Activated T-helper 1 cell treated with Interleukin-2 at 50 U/mL for 16 hours (primary cell): ENCODE measurements around the gene SPECC1L.
"Not testable (repeated sequence)": the region's sequence is repeated elsewhere in the genome, so short reads cannot be mapped to it uniquely, and the experiment has no call there.

Experiments
- DNase-seq: peaks from one replicate; pipeline ENCODE4 v3.0.0-alpha.2; 2020; ENCODE audit warnings: low read depth

SPECC1L gene

DNA sequence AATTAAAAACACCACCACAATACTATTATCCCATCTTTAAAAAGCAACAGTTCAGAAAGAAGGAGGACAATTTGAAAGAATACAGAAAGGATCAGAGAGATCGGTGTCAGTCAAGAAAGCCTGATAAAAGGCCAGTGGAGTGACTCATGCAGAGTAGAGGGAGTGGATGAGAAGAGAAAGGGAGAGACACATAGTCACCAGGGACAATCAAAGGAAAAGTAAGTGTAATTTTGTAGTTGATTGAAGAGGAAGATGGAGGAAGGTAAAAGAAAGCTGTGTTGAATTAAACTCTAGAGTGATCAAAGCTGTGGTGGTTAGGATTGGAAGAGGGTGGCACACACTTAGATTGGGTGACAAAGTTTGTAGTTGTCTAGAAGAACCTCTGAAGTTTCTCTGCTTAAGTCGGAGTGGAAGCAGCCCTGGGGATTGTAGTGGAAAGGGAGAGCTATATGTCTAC lies 14.1 kb downstream of the SPECC1L start:
- DNase-seq = no peak

DNA sequence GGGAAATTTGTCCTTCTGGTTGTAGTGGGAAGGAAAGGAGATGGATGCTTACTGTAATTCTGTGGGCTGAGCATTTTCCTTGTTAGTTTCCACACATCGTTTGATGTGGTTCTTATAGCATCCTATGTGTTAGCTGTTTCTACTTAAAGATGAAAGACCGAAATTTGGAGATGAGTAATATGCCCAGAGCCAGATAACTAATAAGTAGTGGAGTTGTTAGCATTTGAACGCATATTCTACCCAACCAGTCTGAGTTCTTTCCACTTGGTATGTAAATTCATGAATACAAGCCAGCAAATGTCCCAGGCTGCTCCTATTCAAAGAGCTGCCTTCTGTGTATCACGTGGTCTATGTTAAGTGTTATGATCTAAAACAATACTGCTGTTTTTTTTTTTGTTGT lies 14.6 kb downstream of the SPECC1L start:
- DNase-seq = no peak

DNA sequence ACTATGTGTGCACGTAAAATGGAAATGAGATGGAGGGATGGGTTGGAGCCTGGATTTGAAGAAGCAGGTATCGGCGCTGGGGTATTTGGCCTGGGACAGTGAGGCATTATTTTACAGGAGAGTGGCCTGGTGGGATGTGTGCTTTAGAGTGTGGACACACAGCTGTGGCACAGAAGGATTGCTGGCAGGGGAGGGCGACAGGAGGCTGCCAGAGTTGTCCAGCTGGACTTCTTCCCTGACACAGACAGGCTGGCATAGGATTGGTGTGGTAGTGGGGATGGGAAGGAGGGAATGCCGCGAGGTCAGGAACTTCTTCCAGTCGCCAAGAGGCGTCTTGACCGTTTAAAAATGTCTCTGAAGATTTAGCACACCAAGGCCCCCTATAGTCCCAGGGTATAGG lies 16.6 kb downstream of the SPECC1L start:
- not testable (repeated sequence) for DNase-seq

DNA sequence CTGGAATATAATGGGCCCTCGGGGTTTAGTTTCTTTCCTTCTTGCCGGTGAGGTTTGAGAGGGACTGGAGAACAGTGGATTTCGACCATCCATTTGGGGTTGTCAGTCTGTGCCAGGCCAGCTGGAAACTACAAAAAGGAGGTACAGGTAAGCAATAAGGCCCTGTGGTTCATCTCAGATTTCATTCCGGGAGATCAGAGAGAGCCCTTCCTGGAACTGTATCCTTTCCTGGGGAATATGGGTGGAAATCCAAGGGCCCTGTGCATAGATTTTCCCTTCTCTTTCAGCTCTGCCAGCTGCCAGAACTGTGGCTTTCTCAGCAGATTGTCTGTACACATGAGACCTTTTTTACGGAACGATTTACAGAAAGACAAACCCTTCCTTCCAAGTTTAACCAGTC lies 17.2 kb downstream of the SPECC1L start:
- DNase-seq = not testable (repeated sequence)

DNA sequence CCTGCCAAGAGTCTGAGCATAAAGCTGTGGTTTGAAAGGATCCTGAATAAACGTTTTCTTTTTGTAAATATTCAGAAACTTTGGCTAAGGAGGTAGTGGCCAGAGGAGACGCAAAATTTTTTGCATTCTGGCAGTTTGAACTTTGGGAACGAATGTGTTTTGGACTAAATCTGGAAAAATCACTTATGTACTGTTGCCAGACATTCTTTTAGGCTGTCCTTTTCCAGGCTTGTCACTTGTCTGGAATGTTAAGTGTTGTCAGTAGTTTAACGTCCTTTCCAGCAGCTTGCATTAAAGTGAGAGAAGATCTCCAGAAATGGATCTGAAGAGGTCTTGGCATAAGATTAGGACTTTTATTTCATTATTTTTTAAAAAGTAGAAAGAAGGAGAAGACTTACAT lies 18.5 kb downstream of the SPECC1L start:
- DNase-seq = no peak

DNA sequence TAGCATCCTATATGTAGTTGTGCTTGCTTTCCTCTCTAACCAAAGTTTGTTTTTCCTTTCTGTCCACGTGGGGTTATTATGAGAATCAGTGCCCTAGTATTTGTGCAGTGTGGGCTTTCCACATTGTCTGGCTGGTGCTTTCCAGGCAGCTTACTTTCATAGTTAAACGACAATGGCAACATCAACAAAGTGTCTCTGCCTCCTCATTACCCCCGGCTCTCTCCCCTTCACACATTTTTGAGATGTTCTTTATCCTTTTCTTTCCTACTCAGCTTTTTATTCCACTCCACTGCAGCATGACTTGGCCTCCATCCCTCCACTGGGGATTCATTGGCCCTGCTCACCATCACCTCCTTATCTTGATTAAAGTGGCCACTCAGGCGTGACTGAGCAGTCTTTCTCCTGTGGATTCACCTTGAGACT lies 19.1 kb downstream of the SPECC1L start:
- DNase-seq = no peak

DNA sequence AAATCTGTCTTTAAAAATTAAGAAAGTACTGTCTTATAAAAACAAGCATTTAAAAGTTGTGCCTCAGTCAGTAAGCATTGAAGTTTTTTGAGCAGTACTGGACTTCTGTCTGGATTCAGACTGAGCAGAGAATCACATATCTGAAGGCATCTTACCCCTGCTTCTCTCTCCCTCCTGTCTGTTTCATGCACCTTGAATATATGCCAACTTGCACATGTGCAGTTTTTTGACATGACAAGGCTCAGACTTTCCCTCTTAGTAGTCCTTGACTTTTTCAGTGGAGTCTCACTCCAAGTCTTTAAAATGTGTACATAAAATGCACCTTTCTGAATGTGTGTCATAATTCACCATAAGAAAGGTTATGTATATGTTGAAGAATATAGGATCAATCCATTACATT lies 19.8 kb downstream of the SPECC1L start:
- DNase-seq = no peak

DNA sequence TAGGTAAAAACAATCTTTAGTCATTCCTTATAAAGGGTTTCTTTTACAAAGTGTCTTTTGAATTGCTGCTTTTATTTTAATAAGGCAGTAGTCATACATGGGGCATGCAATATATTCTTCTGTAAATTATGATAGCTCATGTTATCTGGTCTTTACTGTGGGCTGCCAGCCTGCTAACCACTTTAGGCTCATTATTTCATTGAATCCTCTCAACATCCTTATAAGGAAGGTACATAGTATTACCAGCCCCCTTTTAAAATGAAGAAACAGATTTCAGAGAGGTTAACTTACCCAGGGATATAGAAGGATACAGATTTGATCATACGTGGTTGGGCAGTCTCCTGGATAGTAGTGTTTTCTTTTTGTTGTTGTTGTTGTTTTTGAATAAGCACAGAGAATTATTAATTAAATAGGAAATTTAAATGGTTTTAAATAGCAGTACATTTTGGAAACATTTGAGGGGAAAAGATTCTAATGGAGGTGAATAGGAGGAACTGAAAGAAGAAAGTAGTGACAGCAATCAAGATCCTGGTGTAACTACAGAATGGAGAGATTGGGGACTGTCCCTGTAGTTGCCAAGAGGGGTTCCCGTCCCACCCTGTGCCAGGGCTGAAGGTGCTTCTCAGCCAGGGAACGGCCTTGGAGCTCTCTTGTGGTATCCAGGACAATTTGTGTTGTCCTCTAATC lies 21.0 kb downstream of the SPECC1L start:
- DNase-seq = no peak

DNA sequence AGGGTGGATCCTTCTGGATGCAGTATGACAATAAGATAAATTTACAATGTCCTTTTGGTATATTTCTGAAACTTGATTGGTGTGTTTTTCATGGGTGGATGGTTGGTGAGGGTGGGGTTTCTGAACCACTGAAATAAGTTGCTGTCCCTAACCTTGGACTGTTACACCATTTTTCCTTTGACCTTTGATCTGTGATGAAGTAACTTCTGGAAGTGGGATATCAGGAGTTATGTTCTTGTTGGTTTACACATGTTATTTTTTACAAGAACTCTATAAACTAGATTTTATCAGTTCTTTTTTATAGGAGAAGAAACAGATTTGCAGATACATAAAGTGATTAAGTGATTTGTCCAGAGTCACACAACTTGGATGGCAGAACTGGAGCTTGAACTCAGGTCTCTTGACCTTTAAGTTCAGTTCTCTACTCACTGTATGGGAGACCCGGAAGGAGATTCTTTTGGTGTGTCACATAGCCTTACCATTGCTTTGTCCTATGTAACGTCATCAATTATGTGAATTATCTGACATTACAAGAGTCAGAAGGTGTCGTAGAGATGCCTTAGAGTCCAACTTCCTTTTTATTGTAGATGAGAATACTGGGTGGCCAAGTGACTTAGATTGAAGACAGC lies 21.7 kb downstream of the SPECC1L start:
- DNase-seq = not testable (repeated sequence)

DNA sequence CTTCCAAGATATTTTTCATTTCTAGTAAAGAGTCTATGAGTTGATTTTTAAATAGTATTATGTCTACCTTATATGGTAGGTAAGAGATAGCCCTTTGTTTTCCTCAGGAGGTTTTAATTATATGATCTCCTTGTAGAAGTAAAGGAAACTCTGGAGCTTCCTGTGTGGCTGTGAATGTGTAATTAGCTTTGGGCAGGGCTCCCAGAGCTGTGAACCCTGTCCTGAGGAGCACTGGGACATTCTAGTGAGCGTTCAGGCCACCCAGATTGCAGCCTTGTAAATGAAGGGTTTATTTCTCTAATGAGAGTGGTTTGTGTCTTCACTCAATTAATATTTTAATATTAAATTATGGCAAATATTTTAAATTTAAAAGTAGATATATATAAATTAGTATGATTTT lies 24.3 kb downstream of the SPECC1L start:
- DNase-seq = not testable (repeated sequence)

DNA sequence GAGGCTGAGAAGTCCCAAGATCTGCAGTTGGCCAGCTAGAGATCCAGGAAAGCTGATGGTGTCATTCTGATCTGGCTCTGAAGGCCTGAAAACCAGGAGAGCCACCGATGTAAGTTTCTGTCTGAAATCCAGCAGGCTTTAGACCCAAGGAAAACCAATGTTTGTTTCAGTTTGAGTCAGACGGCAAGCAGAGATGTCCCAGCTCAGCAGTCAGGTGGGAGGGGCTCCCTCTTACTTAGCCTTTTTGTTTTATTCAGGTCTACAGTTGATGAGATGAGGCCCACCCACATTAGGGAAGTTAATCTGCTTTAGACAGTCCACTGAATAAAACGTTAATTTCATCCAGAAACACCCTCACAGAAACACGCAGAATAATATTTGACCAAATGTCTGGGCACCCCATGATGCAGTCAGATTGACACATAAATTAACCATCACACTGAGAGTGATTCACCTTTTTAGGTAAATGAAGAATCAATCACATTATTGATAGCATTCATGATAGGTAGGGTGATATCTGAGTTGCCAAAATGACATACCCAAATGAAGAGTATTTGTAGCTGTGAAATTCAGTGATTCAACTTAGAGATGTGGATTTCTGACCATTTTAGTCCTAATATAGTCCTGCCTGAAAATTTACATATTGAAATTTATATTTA lies 28.0 kb downstream of the SPECC1L start:
- DNase-seq = not testable (repeated sequence)

DNA sequence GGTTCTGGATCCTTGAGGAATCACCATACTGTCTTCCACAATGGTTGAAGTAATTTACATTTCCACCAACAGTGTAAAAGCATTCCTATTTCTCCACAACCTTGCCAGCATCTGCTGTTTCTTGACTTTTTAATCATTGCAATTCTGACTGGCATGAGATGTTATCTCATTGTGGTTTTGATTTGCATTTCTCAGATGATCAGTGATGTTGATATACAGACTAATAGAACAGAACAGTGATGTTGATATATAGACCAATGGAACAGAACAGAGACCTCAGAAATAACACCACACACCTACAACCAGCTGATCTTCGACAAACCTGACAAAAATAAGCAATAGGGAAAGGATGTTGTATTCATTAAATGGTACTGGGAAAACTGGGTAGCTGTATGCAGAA lies 29.9 kb downstream of the SPECC1L start:
- not testable (repeated sequence) for DNase-seq

DNA sequence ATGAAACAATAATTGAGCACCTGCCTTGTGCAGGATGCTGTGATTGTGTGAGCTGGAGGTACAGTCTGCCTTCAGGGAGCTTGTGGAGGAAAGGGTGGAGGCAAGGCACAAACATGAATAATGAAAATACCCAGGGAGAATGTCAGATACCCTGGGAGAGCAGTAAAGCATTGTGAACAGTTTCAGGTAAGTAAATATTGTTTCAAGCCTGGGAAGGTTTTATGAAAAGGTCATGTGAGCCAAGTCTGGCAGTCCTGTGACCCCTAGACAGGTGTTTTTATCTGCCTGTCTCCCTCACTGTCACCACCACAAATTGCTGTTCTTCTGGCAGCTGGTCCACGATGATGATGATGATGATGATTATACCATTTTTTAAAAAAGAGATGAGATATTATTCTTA lies 32.0 kb downstream of the SPECC1L start:
- DNase-seq = no peak

DNA sequence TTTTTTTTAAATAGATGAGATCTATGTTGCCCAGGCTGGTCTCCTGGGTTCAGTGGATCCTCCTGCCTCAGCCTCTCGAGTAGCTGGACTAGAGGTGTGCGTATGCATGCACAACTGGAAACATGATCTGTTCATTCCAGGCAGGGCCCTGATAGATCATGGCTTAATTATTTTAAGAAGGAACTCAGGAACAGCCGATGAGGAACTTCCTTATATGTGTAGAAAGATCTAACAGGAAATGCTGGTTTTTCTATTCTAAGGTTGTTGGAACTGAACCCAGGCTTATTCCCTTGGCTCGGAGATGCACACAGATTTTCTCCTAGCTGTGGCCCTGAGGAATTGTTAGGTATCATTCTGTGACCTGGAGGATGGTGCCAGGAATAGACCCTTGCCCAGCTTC lies 32.4 kb downstream of the SPECC1L start:
- no peak for DNase-seq

DNA sequence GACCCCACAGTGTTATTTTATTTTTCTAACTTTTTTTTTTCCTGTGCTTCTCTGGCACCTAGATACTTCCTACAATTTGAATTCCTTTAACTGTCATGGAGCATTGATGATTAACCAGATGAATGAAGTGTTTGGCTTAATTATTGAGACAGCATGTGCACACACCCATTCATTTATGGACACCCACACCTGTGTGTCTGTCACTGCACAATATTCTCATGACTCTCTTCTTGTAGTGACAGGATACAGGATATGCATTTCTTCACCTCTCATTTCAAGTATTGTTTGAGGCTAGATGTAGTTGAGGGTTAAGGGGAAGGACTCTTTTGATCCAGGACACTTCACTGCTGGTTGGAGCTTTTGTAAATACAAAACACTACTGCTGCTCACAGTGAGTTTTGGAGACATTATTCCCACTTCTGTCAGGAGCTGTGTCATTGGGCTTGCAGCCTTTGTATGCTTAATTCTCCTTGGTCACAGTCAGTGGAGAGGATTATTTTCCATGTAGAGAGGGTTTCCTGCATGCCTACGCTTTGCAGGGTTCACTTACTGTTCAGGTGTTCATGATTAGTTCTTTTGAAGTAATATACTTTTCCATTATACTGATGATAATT lies 33.5 kb downstream of the SPECC1L start:
- no peak for DNase-seq

DNA sequence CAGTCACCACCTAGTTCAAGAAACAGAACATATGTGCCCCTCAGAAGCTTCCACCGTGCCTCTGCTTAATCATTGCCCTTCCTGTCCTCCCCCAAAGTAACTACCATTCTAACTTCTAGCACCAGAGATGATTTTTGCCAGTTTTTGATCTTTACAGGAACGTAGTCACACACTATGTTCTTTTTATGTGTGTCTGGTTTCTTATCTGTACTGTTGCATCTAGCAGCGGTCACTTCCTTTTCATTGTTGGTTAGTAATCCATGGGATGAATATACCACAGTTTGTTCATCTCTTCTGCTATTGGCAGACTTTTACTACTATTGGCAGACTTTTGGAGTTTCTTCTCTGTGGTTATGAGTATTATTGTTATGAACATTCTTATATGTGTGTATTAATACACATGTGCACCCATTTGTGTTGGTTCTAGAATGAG lies 34.6 kb downstream of the SPECC1L start:
- DNase-seq = no peak

DNA sequence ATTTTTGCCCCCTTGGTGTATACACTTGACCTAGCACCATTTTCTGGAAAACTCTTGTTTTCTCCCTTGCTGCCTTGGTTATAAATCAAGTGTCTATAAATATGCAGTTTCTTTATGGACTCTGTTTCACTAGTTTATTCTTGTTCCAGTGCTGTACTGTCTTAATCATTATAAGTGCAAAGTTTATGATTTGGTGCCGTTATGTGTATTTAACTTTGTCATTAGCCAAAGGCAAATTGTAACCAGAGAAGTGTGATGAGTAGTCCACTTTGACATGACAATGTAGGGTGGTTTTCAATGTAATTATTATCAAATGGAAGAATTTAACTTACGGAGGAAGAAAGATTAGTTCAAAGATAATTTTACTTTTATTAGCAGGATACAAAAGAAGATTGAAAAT lies 40.3 kb downstream of the SPECC1L start:
- DNase-seq = no peak

DNA sequence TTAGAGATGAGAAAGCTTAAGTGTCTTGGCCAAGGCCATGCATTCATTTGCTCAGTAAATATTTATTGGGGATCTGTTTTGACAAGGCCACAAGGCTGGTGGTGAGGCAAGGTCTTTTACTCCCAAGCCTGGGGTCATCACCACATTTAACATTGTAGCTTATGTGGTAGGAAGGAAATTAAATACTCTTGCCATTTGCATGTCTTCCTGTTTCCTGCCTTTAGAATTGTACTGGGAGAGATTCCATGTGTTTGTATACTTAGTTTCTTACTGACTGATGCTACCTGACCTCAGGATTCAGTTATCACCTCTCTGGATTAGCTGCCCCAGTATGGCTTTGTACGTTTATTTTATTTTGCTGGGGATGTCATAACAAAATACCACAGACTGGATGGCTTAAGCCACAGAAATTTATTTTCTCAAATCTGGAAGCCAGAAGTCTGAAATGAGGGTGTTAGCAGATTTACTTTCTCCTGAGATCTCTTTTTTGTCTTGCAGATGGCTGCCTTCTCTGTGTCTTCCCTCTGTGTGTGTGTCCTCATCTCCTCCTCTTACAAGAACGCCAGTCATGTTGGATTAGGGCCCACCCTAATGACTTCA lies 44.8 kb downstream of the SPECC1L start:
- DNase-seq = no peak

DNA sequence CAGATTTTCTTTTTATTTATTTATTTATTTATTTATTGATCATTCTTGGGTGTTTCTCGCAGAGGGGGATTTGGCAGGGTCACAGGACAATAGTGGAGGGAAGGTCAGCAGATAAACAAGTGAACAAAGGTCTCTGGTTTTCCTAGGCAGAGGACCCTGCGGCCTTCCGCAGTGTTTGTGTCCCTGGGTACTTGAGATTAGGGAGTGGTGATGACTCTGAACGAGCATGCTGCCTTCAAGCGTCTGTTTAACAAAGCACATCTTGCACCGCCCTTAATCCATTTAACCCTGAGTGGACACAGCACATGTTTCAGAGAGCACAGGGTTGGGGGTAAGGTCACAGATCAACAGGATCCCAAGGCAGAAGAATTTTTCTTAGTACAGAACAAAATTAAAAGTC lies 45.6 kb downstream of the SPECC1L start:
- DNase-seq = not testable (repeated sequence)

DNA sequence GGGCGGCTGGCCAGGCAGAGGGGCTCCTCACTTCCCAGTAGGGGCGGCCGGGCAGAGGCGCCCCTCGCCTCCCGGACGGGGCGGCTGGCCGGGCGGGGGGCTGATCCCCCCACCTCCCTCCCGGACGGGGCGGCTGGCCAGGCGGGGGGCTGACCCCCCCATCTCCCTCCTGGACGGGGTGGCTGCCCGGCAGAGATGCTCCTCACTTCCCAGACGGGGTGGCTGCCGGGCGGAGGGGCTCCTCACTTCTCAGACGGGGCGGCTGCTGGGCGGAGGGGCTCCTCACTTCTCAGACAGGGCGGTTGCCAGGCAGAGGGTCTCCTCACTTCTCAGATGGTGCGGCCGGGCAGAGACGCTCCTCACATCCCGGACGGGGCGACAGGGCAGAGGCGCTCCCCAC lies 46.9 kb downstream of the SPECC1L start:
- not testable (repeated sequence) for DNase-seq

DNA sequence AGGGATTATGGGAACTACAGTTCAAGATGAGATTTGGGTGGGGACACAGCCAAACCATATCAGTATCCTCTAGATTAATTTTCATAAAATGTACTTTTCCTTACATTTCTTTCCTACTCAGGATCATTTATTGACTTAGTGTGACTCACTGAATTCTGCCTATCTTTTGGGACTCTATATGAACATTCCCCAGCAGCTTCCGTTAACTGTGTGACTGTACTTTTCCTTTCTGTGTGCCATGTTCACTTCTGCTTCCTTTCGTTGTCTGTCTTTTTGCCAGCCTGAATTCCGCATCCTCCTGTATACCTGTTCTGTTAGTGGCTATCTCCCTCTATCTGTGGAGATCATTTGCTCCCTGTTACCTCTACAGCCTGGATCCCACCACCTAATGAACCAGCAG lies 48.8 kb downstream of the SPECC1L start:
- no peak for DNase-seq

DNA sequence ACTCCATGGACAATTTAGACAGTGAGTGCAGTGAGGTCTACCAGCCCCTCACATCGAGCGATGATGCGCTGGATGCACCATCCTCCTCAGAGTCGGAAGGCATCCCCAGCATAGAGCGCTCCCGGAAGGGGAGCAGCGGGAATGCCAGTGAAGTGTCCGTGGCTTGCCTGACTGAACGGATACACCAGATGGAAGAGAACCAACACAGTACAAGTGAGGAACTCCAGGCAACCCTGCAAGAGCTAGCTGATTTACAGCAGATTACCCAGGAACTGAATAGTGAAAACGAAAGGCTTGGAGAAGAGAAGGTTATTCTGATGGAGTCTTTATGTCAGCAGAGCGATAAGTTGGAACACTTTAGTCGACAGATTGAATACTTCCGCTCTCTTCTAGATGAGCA lies 51.4 kb downstream of the SPECC1L start:
- no peak for DNase-seq
